ENCODE measurements around the gene CLIC6.
"Not testable (repeated sequence)": the region's sequence is repeated elsewhere in the genome, so short reads cannot be mapped to it uniquely, and the experiment has no call there.

CLIC6 gene

DNA sequence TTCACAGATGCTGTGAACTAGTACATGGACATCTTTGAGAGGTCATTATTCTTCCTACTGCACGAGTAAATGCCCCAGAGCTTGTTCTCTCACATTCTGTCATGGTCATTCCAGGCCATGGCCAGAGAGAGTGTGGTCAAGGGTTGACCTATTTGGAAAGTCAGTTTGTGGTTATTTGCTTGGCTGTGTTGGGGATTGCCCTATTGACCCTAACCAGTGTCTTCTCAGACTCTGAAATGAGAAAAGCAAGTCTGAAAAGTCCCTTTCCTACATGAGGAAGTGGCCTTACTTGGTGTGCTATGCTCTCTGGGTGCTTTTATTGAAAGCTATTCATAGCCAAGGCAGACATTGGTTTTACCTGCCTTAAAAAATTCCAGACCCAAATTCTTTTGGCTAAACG lies 26.6 kb downstream of the CLIC6 start:
- no peak for DNase-seq

DNA sequence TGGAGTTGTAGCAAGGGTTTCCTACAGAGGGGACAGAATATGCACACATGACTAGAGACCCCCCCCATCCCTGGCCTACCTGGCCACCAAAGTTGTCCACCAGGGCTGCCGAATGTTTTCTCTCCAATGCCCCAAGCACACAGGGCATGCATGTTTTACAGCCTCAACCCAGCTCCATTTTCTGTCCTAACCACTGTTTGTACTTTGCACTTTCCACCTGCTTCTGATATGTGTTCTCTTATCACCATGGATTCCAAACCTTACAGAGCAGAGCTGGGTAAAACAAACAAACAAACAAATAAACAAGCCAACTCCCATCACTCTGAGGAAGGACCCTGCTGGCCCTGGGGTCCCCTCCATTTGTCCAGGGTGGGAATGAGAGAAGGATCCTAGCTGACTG lies 27.3 kb downstream of the CLIC6 start:
- DNase-seq, result no peak

DNA sequence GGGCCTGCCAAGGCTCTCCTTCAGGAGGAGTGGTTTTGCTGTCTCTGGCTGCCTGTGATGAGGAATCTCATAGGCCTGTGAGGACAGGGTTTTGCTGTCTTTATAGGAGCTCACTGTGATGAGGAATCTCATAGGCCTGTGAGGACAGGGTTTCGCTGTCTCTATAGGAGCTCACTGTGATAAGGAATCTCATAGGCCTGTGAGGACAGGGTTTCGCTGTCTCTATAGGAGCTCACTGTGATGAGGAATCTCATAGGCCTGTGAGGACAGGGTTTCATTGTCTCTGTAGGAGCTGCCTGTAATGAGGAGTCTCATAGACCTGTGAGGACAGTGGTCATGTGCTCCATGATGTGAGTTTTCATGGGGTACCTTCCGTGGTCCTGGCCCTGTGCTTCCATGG lies 29.0 kb downstream of the CLIC6 start:
- DNase-seq, result no peak

DNA sequence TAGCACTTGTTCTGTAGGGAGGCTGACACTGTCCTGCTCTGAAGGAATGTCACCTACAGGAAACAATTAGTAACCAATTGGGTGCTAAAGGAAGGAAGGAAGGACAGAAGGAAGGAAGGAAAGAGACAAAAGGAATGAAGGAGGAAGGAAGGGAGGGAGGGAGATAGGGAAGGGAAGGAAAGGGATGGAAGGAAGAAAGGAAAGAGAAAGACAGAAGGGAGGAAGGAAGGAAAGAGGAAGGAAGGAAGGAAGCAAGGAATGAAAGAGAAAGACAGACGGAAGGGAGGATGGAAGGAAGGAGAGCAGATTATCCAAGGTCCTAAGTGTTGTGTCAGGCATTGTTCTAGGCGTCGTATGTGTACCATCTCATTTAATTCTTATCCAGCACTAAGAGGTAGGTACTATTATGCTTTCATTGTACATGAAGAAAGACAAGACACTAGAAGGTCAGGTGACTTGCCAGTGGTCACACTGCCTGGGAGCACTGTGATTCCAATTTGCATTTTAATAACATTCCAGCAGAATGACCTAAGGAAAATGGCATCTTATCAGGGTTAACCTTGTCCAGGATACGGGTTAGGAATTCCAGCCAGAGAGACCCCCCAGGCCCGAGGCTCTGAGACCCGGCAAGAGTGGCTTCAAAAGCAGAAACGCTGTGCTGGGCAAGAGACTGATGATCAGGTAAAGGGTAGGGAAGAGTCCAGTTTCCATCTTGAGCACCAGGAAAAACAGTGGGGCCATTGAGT lies 29.6 kb downstream of the CLIC6 start:
- DNase-seq, result no peak

DNA sequence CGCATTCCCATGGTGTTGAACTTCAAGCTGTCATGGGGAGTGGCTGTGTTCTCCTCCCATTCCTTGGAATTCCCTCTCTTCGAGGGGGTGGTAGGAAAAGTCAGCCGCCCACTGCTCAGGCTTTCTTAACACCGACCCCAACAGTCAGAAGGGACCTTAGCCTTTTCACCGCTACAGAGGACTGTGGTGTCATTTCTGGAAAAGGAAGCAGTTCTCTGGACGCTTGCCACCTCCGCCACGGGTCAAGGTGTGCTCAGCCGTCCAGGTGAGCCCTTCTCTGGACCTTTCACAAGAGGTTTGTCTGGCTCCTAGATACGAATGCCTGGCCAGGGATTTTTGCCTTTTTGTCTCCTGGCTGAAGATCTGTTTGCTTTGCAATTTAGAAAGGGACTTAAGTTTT lies 31.8 kb downstream of the CLIC6 start:
- no peak for DNase-seq

DNA sequence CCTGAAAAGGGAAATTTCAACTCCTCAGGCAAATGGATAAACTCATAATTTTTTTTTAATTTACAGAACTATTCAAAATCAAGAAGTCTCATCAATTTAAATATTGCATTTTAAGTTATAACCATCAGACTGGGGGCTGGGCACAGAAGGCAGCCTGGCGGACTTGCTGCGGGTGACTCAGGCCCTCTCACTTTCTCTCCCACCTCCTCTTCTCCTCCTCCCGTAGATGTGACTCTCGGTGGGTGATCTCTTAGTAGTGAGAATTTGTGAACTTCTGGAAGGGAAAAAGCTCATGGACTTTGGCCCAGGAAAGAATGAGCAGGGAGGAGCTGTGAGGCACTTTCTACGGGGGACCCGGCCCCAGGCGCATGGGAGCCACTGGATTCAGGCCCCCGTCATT lies 32.9 kb downstream of the CLIC6 start:
- DNase-seq, result no peak

DNA sequence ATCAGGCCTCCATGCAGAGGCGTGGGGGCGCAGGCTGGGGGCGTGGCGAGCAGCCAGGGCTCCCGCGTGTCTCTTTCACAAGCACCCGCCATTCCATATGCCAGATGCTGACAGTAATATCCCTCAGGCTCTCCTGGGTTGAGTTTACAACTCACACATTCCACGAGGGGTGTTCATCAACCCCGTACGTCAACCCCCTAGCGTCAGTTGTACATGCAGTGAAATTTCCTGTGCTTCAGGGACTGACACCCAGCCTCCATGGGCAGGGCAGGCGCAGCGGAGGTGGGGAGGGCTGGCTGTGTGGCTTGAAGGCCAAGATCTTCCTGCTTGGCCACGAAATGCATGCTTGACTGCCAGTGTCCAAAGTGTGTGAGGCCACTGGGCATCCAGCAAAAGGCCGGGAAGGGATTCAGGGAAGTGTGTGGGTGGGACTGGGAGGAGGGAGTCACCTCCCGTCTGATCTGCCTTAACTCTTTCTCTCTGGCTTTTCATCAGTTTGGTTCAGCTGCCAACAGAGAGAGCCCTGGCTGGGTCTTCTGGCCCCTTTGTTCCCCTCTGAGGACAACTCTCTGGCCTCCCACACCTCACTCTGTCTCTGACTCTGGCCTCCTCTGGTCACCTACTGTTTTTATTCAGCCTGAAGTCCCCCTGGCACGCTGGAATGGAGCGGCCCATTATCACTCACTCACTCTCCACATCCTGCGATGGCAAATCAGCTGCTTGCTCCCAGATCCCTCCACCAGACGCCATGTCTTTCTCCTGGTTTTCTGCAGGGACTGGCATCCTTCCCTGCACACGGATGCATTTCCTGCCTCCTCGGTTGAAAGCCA lies 33.8 kb downstream of the CLIC6 start:
- DNase-seq, result no peak

DNA sequence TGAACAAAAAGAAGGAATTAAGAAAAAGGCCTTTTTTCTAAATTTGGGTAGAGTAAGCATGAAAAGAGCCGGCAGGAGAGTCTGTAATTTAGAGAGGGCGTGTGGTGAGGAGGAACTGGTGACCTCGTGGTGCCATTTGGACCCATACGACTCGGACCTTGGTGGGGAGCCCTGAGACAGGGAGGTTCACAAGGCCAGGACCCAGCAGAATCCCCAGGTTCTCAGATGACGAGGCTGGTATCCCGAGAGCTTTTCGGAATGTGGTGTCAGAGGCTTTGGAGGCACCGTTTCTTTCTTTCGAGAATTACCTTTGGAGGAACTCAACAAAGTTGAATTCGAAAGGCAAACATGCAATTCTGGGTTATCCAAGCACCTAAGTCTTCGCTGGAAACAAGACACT lies 34.8 kb downstream of the CLIC6 start:
- DNase-seq, result no peak

DNA sequence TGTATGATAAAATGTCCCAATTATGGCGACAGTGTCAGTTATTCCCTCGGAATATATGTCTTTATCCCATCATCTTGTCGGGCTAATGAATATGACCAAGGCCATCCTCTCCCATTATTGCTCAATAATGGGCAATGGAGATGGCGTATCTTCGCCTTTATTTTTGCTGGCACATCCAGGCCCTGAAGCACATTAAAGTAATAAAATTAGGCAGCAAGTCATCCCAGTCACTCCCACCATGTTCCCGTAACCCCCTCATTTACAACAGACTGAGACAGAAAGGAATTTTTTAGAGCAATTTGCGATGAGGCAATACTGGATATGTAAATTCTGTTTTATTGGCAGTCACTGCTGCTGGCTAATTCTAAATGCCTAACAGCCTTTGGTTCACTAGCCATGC lies 35.3 kb downstream of the CLIC6 start:
- DNase-seq, result no peak

DNA sequence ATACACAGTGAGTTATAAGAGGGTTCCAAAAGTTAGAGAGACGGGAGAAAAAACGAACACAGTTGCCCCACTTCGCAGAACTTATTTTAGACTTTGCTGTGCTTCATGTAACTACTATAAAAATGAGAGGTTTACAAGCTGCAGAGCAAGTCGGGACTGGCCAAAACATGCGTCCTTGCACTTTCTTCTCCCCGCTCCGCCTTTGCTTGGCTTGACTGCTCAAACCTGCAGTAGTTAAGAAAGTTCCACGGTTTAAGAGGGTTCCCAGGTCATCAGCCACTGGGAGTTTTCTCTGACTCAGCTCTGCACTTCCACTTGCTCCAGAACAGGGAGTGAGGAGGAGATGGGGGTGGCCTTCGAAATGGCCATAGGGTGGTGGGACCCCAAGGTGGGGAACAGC lies 36.2 kb downstream of the CLIC6 start:
- DNase-seq, result no peak

DNA sequence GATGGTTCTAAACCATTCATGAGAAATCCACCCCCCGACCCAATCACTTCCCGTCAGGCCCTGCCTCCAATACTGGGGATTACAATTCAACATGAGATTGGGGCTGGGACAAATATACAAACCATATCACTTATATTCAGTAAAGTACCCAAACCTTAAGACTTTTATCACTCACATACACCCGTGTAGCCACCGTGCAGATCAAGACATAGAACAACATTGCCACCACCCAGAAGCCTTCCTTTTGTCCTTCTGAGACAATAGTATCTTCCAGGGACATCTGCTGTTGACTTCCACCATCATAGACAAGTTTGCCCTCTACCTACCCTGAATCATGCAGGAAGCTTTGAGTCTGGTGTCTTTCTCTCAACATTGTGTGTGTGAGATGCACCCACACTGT lies 37.5 kb downstream of the CLIC6 start:
- no peak for DNase-seq

DNA sequence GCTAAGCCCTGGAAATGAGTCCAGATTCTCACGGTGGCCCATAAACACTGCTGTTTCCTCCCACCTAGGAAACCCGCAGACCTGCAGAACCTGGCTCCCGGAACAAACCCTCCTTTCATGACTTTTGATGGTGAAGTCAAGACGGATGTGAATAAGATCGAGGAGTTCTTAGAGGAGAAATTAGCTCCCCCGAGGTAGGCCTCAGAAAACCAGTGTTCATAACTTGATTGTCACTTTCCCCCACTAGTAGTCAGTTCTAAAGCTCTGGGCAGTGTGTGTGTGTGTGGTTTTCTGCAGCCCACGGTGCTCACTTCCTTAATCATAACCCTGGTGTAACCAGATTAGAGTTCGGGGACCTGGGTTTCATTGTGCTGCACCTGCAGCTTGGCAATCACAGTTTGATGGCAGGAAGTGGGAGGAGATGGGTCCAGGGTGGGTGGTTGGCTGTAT lies 39.1 kb downstream of the CLIC6 start:
- no peak for DNase-seq

DNA sequence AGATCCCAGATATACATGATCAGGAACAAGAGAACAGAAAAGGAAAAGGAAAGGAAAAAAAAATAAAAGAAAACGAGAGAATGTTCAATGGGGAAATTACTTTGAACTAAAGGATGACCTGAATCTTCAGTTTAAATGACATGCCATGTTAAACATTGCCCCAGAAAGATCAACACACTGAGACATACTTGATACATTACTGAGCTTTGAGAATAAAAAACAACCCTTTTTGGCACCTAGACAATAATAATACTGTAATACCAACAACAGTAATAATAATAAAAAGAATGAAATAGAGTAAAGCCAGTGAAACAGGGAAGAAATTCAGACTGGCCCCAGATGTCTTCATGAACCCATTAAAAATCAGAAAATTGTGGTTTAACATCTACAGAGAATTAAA lies 44.8 kb downstream of the CLIC6 start:
- no peak for DNase-seq

DNA sequence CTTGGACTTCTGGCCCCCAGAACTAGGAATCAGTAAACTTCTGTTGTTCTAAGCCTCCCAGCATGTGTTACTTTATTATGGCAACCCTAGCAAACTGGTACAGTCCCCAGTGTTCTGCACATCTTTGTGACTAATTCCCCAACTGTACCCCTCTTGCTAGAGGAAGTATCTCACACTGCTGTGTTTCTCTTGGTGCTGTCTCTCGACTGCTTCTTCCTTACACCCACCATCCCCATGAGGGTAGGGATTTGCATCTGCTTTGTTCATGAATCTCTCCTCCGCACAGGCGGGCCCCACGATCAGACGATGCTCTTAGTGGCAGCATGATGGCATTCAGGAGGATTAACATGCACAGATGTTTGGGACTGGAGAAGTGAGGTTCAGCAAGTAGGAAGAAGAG lies 46.7 kb downstream of the CLIC6 start:
- DNase-seq, result no peak

DNA sequence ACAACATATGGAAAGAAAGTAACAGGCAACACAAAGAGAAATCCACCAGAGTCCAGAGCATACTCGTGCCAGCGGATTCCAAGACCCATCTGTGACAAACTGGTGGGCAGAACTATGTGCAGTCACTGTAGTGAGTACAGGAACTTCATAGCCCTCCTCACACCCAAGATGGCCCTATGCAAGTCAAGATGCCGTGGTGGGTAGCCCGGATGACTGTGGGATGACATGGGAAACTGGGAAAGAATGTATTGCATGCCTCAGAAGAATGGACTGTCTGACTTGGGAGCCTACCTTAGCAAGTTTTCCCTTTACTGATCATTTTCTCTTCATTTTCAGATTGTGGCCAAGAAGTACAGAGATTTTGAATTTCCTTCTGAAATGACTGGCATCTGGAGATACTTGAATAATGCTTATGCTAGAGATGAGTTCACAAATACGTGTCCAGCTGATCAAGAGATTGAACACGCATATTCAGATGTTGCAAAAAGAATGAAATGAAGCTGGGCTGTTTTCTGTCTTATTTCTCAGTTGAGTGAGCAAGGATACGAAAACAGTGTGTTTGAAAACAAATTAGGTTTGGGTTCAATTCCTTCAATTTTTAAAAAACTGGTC lies 47.3 kb downstream of the CLIC6 start:
- no peak for DNase-seq

DNA sequence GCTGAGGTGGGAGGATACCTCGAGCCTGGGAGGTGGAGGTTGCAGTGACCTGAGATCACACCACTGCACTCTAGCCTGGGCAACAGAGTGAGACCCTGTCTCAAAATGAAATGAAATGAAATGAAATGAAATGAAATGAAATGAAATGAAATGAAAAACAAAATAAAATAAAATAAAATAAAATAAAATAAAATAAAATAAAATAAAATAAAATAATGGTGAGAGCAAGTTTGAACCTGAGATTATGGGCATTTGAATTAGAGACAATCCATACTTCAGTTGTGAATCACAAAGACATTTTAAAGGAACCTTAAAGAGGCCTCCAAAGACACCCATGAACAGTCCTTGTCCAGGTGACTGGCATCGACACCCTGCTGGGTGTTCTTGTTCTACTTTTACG lies 49.7 kb downstream of the CLIC6 start:
- not testable (repeated sequence) for DNase-seq

DNA sequence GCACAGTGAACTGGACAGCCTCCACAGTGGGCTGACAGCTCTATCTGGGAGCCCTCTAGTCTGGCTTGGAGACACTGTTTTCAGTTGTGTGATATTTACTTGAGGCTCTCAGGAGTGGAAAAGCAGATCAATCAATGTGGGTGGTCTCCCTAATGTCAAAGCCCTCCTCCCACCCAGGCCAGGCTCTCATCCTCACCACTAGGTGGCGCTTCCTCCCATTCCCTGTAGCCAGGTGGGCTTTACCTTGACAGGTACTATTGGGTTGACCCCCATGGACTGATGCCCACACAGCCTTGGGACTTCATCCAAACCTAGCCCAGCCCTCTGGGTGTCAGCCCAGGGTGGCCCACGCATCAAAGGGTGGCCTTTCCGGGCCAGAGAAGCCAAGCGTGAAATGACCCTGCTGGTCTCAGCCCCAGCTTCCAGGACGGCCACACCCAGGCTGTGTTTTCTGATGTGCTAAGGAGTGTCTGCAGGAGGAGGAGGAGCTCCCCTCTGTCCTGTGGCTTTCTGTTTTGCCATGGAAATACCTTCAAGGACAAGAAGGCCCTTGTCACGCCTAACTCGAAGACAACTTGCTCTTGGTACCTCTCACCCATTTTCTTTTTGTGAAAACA lies 54.0 kb downstream of the CLIC6 start:
- no peak for DNase-seq

DNA sequence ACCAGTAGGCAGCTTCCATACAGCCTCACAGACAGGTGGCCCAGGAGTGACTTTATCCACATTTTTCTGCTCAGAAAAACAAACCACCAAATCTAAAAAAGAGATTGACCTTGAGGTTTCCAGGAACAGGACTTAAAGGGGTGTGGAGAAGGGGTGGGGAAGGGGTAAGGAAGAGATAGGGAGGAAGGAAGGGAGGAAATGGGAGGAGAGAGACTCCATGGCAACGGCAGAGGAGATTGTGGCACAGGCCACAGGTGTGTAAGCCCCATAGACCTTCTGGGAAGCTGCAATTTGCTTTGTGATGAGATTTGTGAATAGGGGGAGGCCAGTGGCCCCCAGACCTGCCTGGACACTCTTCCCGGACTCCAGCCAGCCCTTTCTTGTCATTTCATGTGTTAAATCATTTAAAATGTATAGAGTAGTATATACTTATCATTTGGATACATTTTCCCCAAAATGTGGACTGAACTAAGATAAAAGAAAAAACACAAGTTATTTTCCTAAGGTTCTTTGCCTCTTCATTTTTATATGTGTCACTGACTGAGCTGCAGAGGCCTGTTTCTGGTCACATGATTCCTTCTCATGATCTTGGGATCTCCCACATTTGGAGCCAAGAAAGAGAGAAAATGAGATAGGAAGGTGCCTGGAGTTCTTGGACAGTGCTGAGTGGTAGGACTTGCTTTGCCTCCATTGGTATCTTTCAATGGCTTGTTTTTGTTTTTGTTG lies 55.5 kb downstream of the CLIC6 start:
- no peak for DNase-seq

DNA sequence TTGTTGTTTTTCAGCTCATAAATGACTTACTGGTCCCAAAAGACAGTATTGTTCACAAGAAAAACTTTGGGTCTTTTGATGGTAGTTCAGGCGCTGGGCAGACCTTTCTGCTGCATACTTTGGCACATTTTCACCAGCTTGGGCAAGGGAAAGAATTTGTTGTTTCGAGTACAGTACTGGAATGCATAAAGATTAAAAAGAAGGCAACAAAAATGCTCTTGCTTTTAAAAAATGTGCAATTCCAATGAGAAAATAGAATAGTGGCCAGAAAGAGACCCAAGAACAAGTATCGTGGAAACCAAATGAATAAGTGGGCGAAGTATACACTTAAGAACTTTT lies 56.0 kb downstream of the CLIC6 start:
- no peak for DNase-seq

DNA sequence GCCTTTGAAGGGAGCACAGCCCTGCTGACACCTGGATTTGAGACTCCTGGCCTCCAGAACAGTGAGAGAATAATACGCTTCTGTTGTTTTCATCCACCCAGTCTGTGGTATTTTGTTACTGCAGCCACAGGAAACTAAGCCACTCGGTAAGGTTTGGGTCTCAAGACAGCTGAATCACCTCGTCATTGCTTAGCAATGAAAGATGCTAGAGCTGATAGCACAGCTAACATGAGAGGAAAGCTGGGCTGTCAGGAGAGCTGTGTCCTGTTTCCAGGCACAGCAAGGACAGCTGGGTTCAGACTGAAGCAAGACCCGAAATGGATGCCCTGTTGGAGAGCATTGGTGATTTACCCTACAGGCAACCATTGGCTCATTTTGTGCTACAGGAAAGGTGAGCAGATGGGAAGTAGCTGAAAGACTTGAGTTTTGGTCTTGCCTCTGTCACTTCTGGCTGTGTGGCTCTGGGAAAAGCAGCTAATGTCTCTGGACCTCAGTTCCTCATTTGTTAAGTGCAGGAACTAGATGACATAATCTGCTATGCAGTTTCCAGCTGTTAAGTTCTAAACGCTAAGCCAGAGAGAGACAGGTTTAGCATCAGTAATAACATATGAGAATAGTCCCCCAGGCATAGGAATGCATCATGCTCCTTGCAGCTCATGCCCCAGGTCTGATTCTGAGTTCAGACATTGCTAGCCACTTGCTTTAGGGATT lies 58.0 kb downstream of the CLIC6 start:
- DNase-seq, result no peak

DNA sequence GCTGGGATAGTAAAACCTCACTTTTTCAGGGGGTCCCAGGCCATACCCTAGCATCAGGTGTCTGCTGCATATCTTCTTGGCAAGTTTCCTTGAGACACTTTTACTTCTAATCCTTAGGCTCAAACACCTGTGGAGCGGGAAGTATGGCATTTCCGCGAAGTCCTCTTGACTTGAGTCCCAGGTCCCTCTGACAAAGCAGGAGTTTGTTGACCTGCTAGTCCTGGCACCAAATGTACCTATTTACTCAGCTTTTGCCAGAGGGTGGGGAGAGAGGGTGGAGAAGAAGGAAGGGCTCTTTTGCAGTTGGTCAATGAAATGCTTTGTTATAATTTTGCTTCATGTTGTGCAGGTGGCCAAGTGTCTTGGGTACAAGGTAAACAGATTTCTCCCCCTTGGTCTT lies 59.7 kb downstream of the CLIC6 start:
- DNase-seq, result no peak

DNA sequence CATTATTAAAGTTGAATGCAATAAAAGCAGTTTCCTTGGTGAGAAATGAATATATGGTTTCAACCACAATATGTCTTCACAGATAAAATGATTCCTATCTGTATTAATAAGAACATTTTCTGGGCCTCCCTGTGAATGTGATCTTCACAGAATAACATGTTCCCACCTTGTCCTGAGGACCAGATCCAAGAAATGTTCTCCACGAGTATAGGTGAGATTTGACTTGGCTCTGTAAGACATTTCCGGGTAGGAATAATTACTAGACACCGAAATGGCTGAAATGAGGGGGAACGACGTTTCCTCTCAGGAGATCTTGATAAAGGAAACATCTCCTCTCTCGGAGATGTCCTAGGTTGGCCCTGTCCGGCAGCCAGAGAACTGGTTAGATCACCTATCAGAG lies 61.4 kb downstream of the CLIC6 start:
- DNase-seq, result no peak
